Activated CD8-positive, alpha-beta T cell treated with anti-CD3 and anti-CD28 coated beads for 36 hours (primary cell): ENCODE measurements around the gene TIMM8A. TPM values are rescaled to one million over a fixed set of nuclear protein-coding genes. Genes with fewer than 3 reads are reported as not detected.
A peak's percentile ranks its signal among the peaks of the same experiment; 100 is the strongest.

Experiments
- ATAC-seq: fragments of 200-7000 bp; cut with Tn5 transposase; one replicate; pipeline ENCODE4 v1.10.0; 2021; ENCODE audit warnings: mild to moderate bottlenecking, moderate library complexity
- CTCF ChIA-PET: fragments of 350-600 bp; sonication (Branson Sonifier 250); formaldehyde crosslinking; loops from one replicate; lab custom pipeline; 2021; ENCODE audit warnings: antibody characterized with exemption; lab: Charles Lee
- POLR2A ChIA-PET: fragments of 350-600 bp; sonication (Branson Sonifier 250); formaldehyde crosslinking; loops from one replicate; lab custom pipeline; 2021; ENCODE audit warnings: antibody characterized with exemption; lab: Charles Lee
- DNase-seq: peaks from one replicate; pipeline ENCODE4 v3.0.0-alpha.2; 2020
- H3K27ac Mint-ChIP-seq: one replicate; pipeline ENCODE4 v1.8.0; 2021; ENCODE audit warnings: mild to moderate bottlenecking, mixed read lengths
- H3K27me3 Mint-ChIP-seq: one replicate; pipeline ENCODE4 v1.8.0; 2021; ENCODE audit warnings: mixed read lengths
- H3K36me3 Mint-ChIP-seq: one replicate; pipeline ENCODE4 v1.8.0; 2021; ENCODE audit warnings: low read depth, mixed read lengths
- H3K4me1 Mint-ChIP-seq: one replicate; pipeline ENCODE4 v1.8.0; 2021; ENCODE audit warnings: low read depth, mixed read lengths
- H3K4me3 Mint-ChIP-seq: one replicate; pipeline ENCODE4 v1.8.0; 2021; ENCODE audit warnings: mild to moderate bottlenecking, moderate library complexity, mixed read lengths
- H3K9me3 Mint-ChIP-seq: one replicate; pipeline ENCODE4 v1.8.0; 2021; ENCODE audit warnings: mixed read lengths
- CTCF ChIP-seq: fragments of 200-600 bp; IDR thresholded peaks from one replicate; pipeline ENCODE4 v1.8.0; 2022; ENCODE audit warnings: antibody characterized with exemption, mild to moderate bottlenecking
- intact Hi-C: fragments of 100-400 bp; cut with micrococcal nuclease; formaldehyde crosslinking; loops from one replicate; pipeline ENCODE4 v1.10.0; 2022
- total RNA-seq, 2 experiments: library from RNA; stranded (reverse); gene quantifications; one replicate each; pipeline ENCODE4 v1.2.3, GENCODE V29; 2021

Gene TIMM8A
- total RNA-seq, 2 experiments from 2014 or later = 23.2 to 26.3 TPM

GRCh38 chrX:101393530-101394305, 45.2 kb upstream of the TIMM8A start:
- H3K4me1 Mint-ChIP-seq = peaks cover 14% of the 10 kb centered on the region

GRCh38 chrX:101391831-101392230, 43.3 kb upstream of the TIMM8A start:
- ATAC-seq (no peak), DNase-seq (no peak)
- H3K4me1 Mint-ChIP-seq = peaks cover 14% of the 10 kb centered on the region
- TF ChIP-seq CTCF = no peak
- intact Hi-C loops = loop anchor here (2.0 to 10.0 kb wide), 2 partner anchors 17 to 47 kb away; partner anchors contain the start of genes HNRNPH2 and TIMM8A
- ChIA-PET POLR2A (interaction anchor here (1.1 to 4.2 kb wide), 5 partner anchors 9 to 44 kb away, joined by 4 to 34 read pairs (median 23); partner anchors contain the start of genes GLA, HNRNPH2 and TIMM8A), CTCF (interaction anchor here (3.0 kb wide), 1 partner anchor 10 kb away, joined by 19 read pairs; no protein-coding TSS in a partner anchor)
- no peaks in the 10 kb centered on the region for H3K9me3 Mint-ChIP-seq
- H3K4me3 Mint-ChIP-seq = peak overlapping the region; percentile 95
- H3K36me3 Mint-ChIP-seq = peaks cover 43% of the 10 kb centered on the region
- peak overlapping the region; percentile 97 for H3K27ac Mint-ChIP-seq
- H3K27me3 Mint-ChIP-seq = no peaks in the 10 kb centered on the region

More at GRCh38 chrX:101393530-101394305, 45.2 kb upstream of the TIMM8A start:
- no peaks in the 10 kb centered on the region for H3K27me3 Mint-ChIP-seq
- no peak for DNase-seq
- intact Hi-C loops = loop anchor here (10.0 kb wide), 1 partner anchor 49 kb away; the partner anchor contains the start of gene TIMM8A
- H3K27ac Mint-ChIP-seq = peak overlapping the region; percentile 97
- ChIA-PET POLR2A (interaction anchor here (0.6 to 2.2 kb wide), 2 partner anchors 10 to 46 kb away, joined by 3 to 14 read pairs; no protein-coding TSS in a partner anchor), CTCF (no interaction called here)
- no peak for TF ChIP-seq CTCF
- no peaks in the 10 kb centered on the region for H3K9me3 Mint-ChIP-seq
- ATAC-seq = no peak
- H3K4me3 Mint-ChIP-seq = peak overlapping the region; percentile 95
- peaks cover 43% of the 10 kb centered on the region for H3K36me3 Mint-ChIP-seq

GRCh38 chrX:101390664-101391525, 42.4 kb upstream of the TIMM8A start, which contains the start of gene RPL36A:
RPL36A (plus strand) TSS chrX:101391011; CDS start chrX:101391044, 33 bp downstream.
- H3K4me1 Mint-ChIP-seq = peaks cover 17% of the 10 kb centered on the region
- intact Hi-C loops = loop anchor here (2.0 to 10.0 kb wide), 2 partner anchors 18 to 46 kb away; partner anchors contain the start of genes HNRNPH2 and TIMM8A
- peak; percentile 47 for TF ChIP-seq CTCF
- peak within 1 kb of the TSS; percentile 97 for H3K27ac Mint-ChIP-seq
- H3K36me3 Mint-ChIP-seq = peaks cover 42% of the 10 kb centered on the region
- DNase-seq = peak; percentile 91
- no peaks in the 10 kb centered on the region for H3K9me3 Mint-ChIP-seq
- POLR2A ChIA-PET = interaction anchor here (0.7 to 4.2 kb wide), 14 partner anchors 10 to 293 kb away, joined by 3 to 34 read pairs (median 4); partner anchors contain the start of genes CENPI, GLA, HNRNPH2 and TIMM8A
- CTCF ChIA-PET = interaction anchor here (0.6 to 3.0 kb wide), 7 partner anchors 10 to 68 kb away, joined by 3 to 19 read pairs (median 5); partner anchors contain the start of gene TIMM8A
- peak; percentile 97 for ATAC-seq
- H3K27me3 Mint-ChIP-seq = no peaks in the 10 kb centered on the region
- H3K4me3 Mint-ChIP-seq = peak within 1 kb of the TSS; percentile 95

- peaks cover 11% of the 10 kb centered on the region for H3K4me1 Mint-ChIP-seq
- no peak overlapping the region for H3K27ac Mint-ChIP-seq
- ATAC-seq (no peak), DNase-seq (no peak)
- peaks cover 28% of the 10 kb centered on the region for H3K36me3 Mint-ChIP-seq
- TF ChIP-seq CTCF = no peak
- intact Hi-C loops = no loop called here
- H3K9me3 Mint-ChIP-seq = no peaks in the 10 kb centered on the region
- H3K4me3 Mint-ChIP-seq = no peak overlapping the region
- ChIA-PET POLR2A (interaction anchor here (0.7 kb wide), 1 partner anchor 23 kb away, joined by 3 read pairs; no protein-coding TSS in a partner anchor), CTCF (interaction anchor here (2.9 kb wide), 1 partner anchor 40 kb away, joined by 15 read pairs; the partner anchor contains the start of gene TIMM8A)
- H3K27me3 Mint-ChIP-seq = no peaks in the 10 kb centered on the region
These were observed 40.1 kb upstream of the TIMM8A start for GRCh38 chrX:101388604-101389003.
